CD4-positive, CD25-positive, alpha-beta regulatory T cell (primary cell): Measurements from ENCODE around the gene KCNG2. TPM values are rescaled to one million over a fixed set of nuclear protein-coding genes. Genes with fewer than 3 reads are reported as not detected.

Source experiments
- ATAC-seq, 2 donors: fragments of 150-1000 bp; cut with Tn5 transposase; one replicate each; pipeline ENCODE4 v1.10.0; 2021; ENCODE audit warnings: low read depth in 2 of 2, moderate number of reproducible peaks in 2 of 2, moderate library complexity in 1 of 2
- DNase-seq, 3 donors: peaks; one replicate each; pipeline versions ENCODE4 v3.0.0 to v3.0.0-alpha.2; 2012 to 2022; ENCODE audit warnings: mixed read lengths in 1 of 3
- H3K27ac ChIP-seq: one replicate; pipeline ENCODE4 v1.7.0; 2013; ENCODE audit warnings: mild to moderate bottlenecking, low read length; ENCODE audit not compliant: insufficient read depth, poor library complexity, severe bottlenecking
- H3K27me3 ChIP-seq: one replicate; pipeline ENCODE4 v1.7.0; 2013; ENCODE audit warnings: low read length; ENCODE audit not compliant: control insufficient read depth, insufficient read depth
- H3K36me3 ChIP-seq: one replicate; pipeline ENCODE4 v1.7.0; 2013; ENCODE audit warnings: mild to moderate bottlenecking, low read length, moderate library complexity; ENCODE audit not compliant: control insufficient read depth, insufficient read depth
- H3K4me1 ChIP-seq: 2 replicates; pipeline ENCODE4 v1.7.0; 2013; ENCODE audit warnings: mild to moderate bottlenecking, low read length; ENCODE audit not compliant: insufficient read depth, control insufficient read depth, poor library complexity, severe bottlenecking
- H3K4me3 ChIP-seq: one replicate; pipeline ENCODE4 v1.7.0; 2013; ENCODE audit warnings: low read depth, mild to moderate bottlenecking, low read length, moderate library complexity
- H3K9me3 ChIP-seq, 2 experiments: 1 replicate in 1 of 2; 2 replicates in 1 of 2; pipeline ENCODE4 v1.7.0; 2013; ENCODE audit warnings: low read length in 2 of 2, mild to moderate bottlenecking in 1 of 2, moderate library complexity in 1 of 2; ENCODE audit not compliant: control insufficient read depth in 2 of 2
- H3K27ac Mint-ChIP-seq, 3 donors: one replicate each; pipeline ENCODE4 v1.8.0; 2020 to 2022; ENCODE audit warnings: mild to moderate bottlenecking in 3 of 3, mixed read lengths in 3 of 3, moderate library complexity in 2 of 3
- H3K27me3 Mint-ChIP-seq: one replicate; pipeline ENCODE4 v1.8.0; 2022; ENCODE audit warnings: mild to moderate bottlenecking, mixed read lengths
- H3K36me3 Mint-ChIP-seq: one replicate; pipeline ENCODE4 v1.8.0; 2020; ENCODE audit warnings: mixed read lengths
- H3K4me1 Mint-ChIP-seq, 4 donors: one replicate each; pipeline ENCODE4 v1.8.0; 2020 to 2022; ENCODE audit warnings: mixed read lengths in 4 of 4, mild to moderate bottlenecking in 1 of 4
- H3K4me3 Mint-ChIP-seq, 4 donors: one replicate each; pipeline ENCODE4 v1.8.0; 2020 to 2022; ENCODE audit warnings: mild to moderate bottlenecking in 4 of 4, mixed read lengths in 4 of 4, moderate library complexity in 3 of 4
- H3K9me3 Mint-ChIP-seq, 7 donors: one replicate each; pipeline ENCODE4 v1.8.0; 2020 to 2022; ENCODE audit warnings: mixed read lengths in 7 of 7, mild to moderate bottlenecking in 3 of 7, moderate library complexity in 2 of 7
- polyA plus RNA-seq, 4 donors: library from polyadenylated mRNA; unstranded; fragments of 300-500 nt; fragmentation: Illumina TruSeq; gene quantifications; one replicate each; pipeline ENCODE4 v1.2.3, GENCODE V29; 2021
- total RNA-seq: library from RNA; stranded (reverse); gene quantifications from one replicate; pipeline ENCODE4 v1.2.3, GENCODE V29; 2022

KCNG2 gene
- total and polyA plus RNA-seq, 5 donors from 2014 or later: not detected

- Mint-ChIP-seq H3K4me3 (no peak overlapping the region), H3K9me3 (peaks cover 0 to 5% (median 0%) of the 10 kb centered on the region in 7 donors), H3K27me3 (no peaks in the 10 kb centered on the region), H3K4me1 (no peaks in the 10 kb centered on the region), H3K27ac (no peak overlapping the region), H3K36me3 (no peaks in the 10 kb centered on the region)
- no peak for DNase-seq
- Histone ChIP-seq H3K9me3 (no peaks in the 10 kb centered on the region), H3K27me3 (no peaks in the 10 kb centered on the region), H3K4me3 (no peak overlapping the region), H3K27ac (no peak overlapping the region), H3K36me3 (no peaks in the 10 kb centered on the region), H3K4me1 (no peaks in the 10 kb centered on the region)
- no peak for ATAC-seq
Measured at GRCh38 chr18:79846936-79847557, 49.3 kb downstream of the KCNG2 start.

- no peaks in the 10 kb centered on the region for H3K9me3 ChIP-seq
- Mint-ChIP-seq H3K36me3 (no peaks in the 10 kb centered on the region), H3K4me1 (no peaks in the 10 kb centered on the region), H3K4me3 (no peak overlapping the region), H3K27me3 (no peaks in the 10 kb centered on the region), H3K9me3 (peaks cover 0 to 2% (median 0%) of the 10 kb centered on the region in 7 donors), H3K27ac (no peak overlapping the region)
- H3K36me3 ChIP-seq: no peaks in the 10 kb centered on the region
- H3K4me1 ChIP-seq: no peaks in the 10 kb centered on the region
- ATAC-seq: no peak
- no peak overlapping the region for H3K27ac ChIP-seq
- no peak overlapping the region for H3K4me3 ChIP-seq
- no peaks in the 10 kb centered on the region for H3K27me3 ChIP-seq
- no peak for DNase-seq
Measured at GRCh38 chr18:79847606-79848293, 50.0 kb downstream of the KCNG2 start.

DNA sequence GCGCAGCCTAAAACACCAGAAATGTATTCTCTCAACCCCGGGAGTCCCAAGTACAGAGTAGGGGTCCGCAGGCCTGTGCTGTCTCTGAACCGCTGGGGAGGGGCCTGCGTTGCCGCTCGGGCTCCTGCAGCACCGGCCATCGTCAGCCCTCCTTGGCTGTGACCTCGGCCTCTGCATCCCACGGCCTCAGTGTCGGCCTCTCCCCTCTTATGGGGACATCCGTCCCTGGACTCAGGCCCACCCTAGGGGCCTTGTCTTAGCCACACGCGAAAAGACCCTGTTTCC is 50.5 kb downstream of the KCNG2 start:
- H3K4me3 ChIP-seq: no peak overlapping the region
- Mint-ChIP-seq H3K9me3 (peaks cover 0 to 2% (median 0%) of the 10 kb centered on the region in 7 donors), H3K4me3 (no peak overlapping the region), H3K27ac (no peak overlapping the region), H3K27me3 (no peaks in the 10 kb centered on the region), H3K36me3 (no peaks in the 10 kb centered on the region), H3K4me1 (no peaks in the 10 kb centered on the region)
- no peak overlapping the region for H3K27ac ChIP-seq
- H3K36me3 ChIP-seq: no peaks in the 10 kb centered on the region
- H3K27me3 ChIP-seq: no peaks in the 10 kb centered on the region
- no peaks in the 10 kb centered on the region for H3K4me1 ChIP-seq
- DNase-seq (no peak), ATAC-seq (no peak)
- H3K9me3 ChIP-seq: no peaks in the 10 kb centered on the region

DNA sequence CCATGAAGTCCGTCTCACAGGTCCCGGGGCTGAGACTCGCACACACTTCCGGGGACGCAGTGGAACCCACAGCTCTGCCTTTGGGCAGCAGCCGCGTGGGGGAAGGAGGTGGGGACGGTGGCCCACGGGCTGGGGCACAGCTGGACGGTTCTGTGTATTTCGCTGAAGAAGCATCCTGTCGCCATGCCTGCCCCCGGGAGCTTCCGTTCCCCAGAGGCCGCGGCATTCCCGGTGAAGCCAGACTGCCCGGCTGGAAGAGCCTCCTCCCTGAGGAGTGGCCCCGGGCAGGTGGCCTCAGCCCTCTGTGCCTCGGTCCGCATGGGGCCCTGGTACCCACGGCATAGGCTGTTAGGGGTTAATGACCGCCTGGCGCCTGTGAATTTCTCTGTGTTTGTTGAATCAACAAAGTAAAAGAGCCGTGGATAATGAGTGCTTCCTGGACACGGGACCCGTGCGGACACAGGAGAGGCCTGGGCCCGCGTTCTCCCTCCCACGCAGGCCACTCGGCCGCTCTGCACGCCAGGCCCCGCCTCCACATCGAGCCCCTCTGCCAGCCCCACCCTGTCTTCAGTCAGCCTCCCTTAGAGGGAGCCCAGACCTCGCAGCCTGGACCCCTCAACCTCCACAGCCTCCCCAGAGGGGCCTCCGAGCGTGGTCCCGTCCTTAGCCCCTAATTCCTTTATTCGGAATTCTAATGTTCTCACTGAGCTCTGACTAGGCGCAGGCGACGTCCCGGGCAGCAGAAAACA is 51.0 kb downstream of the KCNG2 start:
- H3K4me3 Mint-ChIP-seq: no peak overlapping the region
- DNase-seq (no peak), ATAC-seq (no peak)
- peaks cover 0 to 2% (median 0%) of the 10 kb centered on the region in 7 donors for H3K9me3 Mint-ChIP-seq
- no peaks in the 10 kb centered on the region for H3K27me3 Mint-ChIP-seq
- Histone ChIP-seq H3K27me3 (no peaks in the 10 kb centered on the region), H3K9me3 (no peaks in the 10 kb centered on the region), H3K4me1 (no peaks in the 10 kb centered on the region), H3K36me3 (no peaks in the 10 kb centered on the region), H3K4me3 (no peak overlapping the region), H3K27ac (no peak overlapping the region)
- no peak overlapping the region for H3K27ac Mint-ChIP-seq
- no peaks in the 10 kb centered on the region for H3K4me1 Mint-ChIP-seq
- H3K36me3 Mint-ChIP-seq: no peaks in the 10 kb centered on the region

DNA sequence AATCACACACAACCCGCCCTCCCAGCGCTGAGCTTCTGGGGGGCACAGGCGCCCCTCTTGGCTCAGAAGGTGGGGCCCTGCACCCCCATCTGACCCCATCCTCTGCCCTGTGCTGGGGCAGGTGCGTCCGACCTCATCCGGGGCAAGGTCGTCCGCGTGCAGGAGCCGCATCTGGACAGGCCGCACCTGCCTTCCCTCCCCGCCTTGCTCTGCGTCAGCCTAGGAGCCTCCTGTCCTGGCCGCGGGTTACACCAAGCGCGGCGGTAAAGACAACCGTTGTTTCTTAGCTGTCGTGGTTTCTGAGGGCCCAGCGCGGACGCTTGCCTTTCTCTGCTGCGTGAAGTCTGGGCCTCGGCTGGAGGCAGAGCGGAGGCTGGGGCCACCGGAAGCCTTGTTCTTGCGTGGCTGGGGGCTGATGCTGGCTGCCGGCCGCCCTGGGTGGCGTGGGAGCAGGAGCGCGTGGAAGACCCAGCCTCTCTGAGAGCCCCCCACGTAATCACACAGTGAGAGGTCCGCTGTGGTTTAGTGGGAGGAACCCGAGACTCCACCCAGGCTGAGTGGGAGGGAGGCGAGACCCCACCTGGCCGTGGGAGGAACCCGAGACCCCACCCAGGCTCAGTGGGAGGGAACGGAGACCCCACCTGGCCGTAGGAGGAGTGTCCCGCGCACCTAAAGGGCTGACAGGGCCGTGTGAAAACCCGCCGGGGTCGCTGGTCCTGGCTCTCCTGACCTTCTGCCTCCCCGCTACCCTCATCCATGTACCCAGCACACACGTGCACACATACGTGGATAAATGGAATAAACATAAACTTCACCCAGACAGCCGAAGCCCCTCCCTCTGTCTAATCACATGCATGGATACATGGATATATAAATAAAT is 51.8 kb downstream of the KCNG2 start:
- Mint-ChIP-seq H3K27me3 (no peaks in the 10 kb centered on the region), H3K4me3 (no peak overlapping the region), H3K27ac (no peak overlapping the region), H3K36me3 (no peaks in the 10 kb centered on the region), H3K9me3 (peaks cover 0 to 2% (median 0%) of the 10 kb centered on the region in 7 donors), H3K4me1 (no peaks in the 10 kb centered on the region)
- no peaks in the 10 kb centered on the region for H3K27me3 ChIP-seq
- H3K9me3 ChIP-seq: no peaks in the 10 kb centered on the region
- H3K36me3 ChIP-seq: no peaks in the 10 kb centered on the region
- DNase-seq (no peak), ATAC-seq (no peak)
- H3K27ac ChIP-seq: no peak overlapping the region
- no peak overlapping the region for H3K4me3 ChIP-seq
- no peaks in the 10 kb centered on the region for H3K4me1 ChIP-seq

DNA sequence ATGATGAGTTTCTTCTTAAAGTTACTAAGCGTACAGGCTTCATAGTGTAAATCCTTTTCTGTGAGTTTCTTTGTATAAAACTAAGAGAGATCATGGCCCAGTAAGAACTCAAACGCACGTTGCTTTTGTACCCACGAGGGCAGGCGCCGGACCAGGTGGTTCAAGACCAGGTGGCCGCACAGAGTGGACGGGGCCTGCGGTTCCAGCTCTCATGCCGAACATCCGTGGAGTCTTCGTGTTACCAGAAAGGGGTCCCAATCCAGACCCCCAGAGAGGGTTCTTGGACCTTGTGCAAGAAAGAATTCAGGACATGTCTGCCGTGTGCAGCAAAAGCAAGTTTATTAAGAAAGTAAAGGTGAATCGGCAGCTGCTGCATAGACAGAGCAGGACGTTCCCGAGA is 53.0 kb downstream of the KCNG2 start:
- Histone ChIP-seq H3K4me1 (no peaks in the 10 kb centered on the region), H3K9me3 (no peaks in the 10 kb centered on the region)
- ATAC-seq: no peak

DNA sequence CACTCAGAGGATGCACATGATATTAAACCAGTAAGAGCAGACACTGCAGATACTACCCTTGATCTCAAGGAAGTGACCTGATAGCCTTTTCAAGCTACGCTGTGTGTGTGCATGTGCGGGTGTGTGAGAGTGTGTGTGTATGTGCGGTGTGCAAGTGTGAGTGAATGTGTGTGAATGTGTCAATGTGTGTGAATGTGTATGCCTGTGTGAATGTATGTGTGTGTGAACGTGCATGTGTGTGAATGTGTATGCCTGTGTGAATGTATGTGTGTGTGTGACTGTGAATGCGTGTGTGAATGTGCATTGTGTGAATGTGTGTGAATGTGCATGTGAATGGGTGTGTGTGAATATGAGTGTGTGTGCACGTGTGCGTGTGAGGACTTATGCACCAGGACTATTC is 53.8 kb downstream of the KCNG2 start:
- no peaks in the 10 kb centered on the region for H3K27me3 Mint-ChIP-seq
- Histone ChIP-seq H3K27ac (no peak overlapping the region), H3K4me1 (no peaks in the 10 kb centered on the region), H3K36me3 (no peaks in the 10 kb centered on the region), H3K4me3 (no peak overlapping the region), H3K9me3 (no peaks in the 10 kb centered on the region), H3K27me3 (no peaks in the 10 kb centered on the region)
- no peak overlapping the region for H3K27ac Mint-ChIP-seq
- H3K36me3 Mint-ChIP-seq: no peaks in the 10 kb centered on the region
- H3K9me3 Mint-ChIP-seq: peaks cover 0 to 2% (median 0%) of the 10 kb centered on the region in 7 donors
- ATAC-seq (no peak), DNase-seq (no peak)
- H3K4me3 Mint-ChIP-seq: no peak overlapping the region
- no peaks in the 10 kb centered on the region for H3K4me1 Mint-ChIP-seq

More for the DNA sequence above, 53.0 kb downstream of the KCNG2 start:
- Mint-ChIP-seq H3K36me3 (no peaks in the 10 kb centered on the region), H3K4me3 (no peak overlapping the region), H3K4me1 (no peaks in the 10 kb centered on the region), H3K27me3 (no peaks in the 10 kb centered on the region), H3K9me3 (peaks cover 0 to 2% (median 0%) of the 10 kb centered on the region in 7 donors), H3K27ac (no peak overlapping the region)
- DNase-seq: no peak
- H3K27ac ChIP-seq: no peak overlapping the region
- H3K4me3 ChIP-seq: no peak overlapping the region
- H3K27me3 ChIP-seq: no peaks in the 10 kb centered on the region
- H3K36me3 ChIP-seq: no peaks in the 10 kb centered on the region
